ENCODE data around the gene RNF138.
"Not testable (repeated sequence)": the region's sequence is repeated elsewhere in the genome, so short reads cannot be mapped to it uniquely, and the experiment has no call there.

RNF138 gene, protein sequence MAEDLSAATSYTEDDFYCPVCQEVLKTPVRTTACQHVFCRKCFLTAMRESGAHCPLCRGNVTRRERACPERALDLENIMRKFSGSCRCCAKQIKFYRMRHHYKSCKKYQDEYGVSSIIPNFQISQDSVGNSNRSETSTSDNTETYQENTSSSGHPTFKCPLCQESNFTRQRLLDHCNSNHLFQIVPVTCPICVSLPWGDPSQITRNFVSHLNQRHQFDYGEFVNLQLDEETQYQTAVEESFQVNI

DNA sequence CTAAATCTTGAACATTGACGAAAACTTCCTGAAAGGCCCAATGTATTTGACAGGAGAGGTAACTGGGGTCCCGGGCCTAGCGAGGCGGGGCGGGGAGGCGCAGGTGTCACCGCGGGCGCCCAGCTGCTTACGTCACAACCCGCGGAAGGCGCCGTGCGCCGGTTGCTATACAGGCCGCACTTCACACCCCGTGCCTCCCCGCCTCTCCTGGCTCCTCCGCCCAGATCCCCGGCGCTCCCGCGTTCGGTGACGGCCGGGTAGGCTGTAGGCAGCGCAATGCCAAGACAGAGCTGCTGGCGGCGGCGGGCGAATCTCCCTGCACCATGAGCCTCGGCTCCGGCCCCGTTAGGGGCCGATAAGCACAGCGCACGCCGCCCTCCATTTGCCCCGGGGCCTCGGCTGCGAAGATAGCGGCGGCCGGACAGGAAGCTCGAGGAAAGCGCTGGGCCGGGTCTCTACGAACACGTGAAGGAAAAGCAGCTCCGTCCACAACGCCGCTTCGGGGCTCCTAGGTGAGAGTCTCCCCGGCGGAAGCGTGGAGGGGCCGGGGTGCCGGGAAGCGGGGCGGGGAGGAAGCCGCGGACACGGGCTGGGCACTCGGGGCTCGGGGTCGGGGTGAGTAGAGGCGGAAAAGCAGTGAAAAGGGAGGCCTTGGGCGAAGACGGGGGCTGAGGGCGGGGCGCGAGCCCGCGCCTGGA is at the start of gene RNF138:
Gene RNF138, plus strand, starts transcription at position 151 of the 698 bp plus-strand sequence. CDS start 903 bp downstream, outside the sequence.
- DNase-seq (ENCODE audit: low read depth) = peak; percentile 61

DNA sequence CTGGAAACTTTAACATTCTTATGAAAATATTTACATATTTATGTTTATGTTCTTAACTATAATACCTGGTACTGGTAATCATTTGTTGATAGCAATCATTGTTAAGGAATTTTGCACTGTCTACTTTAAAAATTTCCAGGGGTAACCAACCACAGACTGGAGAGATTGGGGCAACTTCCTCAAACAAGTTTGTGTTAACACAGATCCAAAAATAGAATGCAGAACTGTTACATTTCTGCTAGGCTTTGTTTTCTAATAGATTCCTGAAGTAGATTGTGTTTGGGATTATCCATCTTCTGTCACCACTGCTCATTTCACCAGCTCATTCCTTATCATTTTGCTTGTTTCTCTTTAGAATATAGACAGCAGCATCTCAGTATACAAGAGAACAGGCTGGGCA is 49.3 kb upstream of the RNF138 start:
- no peak for DNase-seq (ENCODE audit: low read depth)

DNA sequence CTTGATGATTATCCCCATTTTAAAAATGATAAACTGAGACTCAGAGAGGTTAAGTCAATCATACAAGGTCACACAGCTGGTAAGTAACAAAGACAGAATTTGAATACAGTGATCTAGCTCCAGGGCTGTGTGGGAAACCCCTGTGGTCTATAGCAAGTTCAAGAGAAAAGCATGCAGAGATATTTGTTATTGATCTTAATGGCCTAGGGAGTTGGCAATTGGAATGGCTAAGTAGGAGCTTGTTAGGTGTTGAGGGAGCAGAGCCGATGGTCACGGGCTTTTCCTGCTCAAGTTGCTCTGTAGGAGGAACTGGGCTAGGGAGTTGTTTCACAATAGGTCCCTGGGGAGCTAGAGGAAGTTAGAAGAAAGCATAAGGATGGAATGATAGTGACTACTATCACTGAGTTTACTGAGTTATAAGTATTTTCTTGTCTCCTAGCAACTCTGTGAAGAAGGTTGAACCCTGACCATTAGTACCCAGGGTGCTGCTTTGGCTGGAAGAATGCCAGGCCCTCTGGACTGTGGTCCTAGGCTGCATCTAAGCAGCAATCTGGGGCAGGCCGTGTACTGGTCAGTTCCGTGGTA is 43.1 kb upstream of the RNF138 start:
- DNase-seq (ENCODE audit: low read depth) = no peak

DNA sequence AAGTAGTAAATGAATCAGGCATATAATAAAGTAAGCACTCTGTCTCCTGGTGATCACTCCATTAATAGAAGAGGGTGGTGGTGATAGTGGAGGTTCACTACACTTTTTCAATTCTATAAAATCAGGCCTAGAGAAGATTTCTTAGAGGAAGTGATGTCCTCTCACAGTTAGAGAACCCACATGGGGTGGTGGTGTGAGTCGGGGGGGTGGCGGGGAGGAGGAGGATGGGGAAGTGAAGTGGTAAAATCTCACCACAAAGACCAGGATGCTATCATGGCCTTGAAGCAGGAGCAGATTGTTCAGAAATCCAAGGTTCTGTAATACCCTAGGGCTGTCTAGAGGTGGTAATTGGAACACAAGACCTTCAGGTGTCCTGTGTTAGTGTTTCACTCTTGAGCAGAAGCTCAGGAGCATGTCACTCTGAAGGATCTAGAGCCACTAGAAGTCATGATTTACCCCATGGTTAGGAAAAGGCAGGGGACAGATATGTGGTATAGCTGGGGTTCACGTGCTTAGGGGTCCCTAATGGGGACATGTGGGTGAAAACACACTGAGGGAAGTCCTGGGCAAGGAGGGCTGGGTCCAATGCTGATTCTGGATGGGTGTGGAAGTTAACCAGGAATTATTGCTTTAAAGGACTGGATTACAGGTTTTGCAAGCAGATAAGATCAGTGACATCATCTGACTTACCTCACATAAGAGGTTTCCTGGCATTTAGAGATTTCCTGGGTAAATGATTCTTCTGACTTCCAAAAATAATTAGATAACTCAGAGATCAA is 42.1 kb upstream of the RNF138 start:
- DNase-seq (ENCODE audit: low read depth) = no peak

DNA sequence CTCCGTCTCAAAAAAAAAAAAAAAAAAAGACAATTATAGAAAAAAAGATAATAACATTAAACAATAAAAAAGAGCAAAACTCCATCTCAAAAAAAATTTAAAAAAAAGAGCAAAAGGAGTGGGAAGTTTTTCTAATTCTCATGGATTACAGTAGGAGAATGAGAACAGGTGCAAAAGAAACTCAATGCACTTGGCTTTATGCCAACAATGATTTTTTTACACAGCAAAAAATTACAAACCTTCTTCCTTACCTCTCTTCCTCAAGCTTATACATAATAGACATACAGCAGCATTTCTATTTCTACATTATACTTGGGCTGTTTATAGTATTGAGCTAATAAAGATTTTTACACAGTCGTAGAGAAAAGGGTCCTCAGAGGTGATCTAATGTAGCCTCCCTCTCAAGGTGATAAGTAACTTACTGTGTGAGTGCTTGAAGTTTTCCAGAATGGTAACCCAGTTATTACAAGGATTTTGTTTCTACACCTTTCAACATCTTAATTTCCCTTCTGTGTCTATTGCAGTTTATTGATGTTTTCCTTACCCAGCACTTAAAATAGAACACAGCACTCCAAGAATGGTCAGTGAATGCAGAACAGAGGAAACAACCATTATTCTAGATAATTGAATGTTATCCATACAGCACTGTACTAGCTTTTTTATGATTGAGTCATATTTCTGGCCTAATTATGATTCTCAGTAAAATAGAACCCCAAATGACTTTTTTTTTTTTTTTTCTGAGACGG is 34.9 kb upstream of the RNF138 start:
- DNase-seq (ENCODE audit: low read depth) = no peak

DNA sequence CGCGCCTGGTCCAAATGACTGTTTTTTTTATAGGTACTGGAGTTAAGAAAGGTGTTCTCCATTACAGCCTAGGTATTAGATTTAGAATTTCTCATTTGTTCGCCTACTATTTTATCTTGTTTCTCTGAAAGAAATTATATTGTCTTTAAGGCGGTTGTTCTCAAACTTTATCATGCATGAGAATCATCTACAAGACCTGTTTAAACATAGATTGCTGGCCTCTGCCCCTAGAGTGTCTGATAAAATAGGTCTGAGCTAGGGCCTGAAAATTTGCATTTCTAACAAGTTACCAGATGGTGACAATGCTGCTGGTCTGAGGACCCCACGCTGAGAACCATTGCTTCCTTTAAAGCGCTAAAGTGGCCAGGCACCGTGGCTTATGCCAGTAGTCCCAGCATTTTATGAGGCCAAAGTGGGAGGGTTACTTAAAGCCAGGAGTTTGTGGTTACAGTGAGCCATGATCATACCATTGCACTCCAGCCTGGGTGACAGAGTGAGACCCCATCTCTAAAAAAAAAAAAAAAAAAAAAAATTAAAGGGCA is 34.0 kb upstream of the RNF138 start:
- DNase-seq (ENCODE audit: low read depth) = no peak

DNA sequence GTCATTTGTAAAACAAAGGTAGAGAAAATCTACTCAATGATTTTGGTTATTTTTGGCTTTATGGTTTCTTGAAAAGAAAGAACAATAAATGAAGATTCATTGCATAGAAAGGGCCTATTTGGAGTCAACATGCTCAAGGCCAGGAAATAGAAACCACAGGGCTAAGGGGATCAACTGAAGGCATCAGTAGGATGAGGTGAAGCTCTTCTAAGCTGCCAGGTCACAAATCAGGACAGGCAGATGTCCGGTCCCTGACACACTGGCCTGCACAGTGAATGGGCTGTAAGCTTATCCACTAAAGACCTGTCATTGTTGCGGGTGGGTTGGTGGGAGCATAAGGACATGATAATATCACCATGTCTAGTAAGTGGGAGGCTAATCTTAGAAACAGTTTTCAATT is 31.6 kb upstream of the RNF138 start:
- DNase-seq (ENCODE audit: low read depth) = no peak

DNA sequence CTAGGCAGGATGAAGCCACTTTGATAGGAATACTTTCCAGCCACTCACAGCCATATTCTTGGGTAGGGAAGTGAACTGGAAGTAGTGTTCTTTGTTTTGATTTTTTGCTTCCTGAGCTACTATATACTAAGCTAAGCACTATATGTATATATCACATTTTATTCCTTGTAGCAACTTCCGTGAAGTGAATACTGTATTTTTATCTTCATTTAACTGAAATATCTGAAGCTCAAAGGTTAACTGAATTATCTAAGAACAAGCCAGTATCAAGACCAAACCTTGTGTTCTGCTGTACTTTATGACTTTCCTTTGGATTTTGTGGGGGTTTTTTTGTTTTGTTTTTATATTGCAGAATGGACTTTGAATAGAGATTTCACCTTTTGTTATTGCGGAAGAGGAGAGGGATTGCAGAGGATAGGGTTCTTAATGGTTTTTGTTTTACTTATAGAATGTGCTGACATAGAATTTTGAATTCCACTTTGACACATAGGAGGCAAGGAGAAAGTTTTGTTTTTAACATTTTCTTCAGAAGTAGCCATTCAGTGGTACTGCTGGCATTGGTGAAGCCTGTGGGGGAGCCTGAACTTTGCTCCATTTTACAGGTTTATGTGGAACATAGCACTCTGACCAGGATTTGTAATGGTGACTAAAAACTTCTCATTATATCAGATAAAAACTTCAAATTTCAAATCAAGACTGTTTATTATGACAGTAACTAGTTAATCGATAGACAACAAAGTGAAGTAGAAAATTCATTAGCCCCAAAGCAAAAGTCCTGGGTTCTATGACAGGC is 24.1 kb upstream of the RNF138 start:
- no peak for DNase-seq (ENCODE audit: low read depth)

DNA sequence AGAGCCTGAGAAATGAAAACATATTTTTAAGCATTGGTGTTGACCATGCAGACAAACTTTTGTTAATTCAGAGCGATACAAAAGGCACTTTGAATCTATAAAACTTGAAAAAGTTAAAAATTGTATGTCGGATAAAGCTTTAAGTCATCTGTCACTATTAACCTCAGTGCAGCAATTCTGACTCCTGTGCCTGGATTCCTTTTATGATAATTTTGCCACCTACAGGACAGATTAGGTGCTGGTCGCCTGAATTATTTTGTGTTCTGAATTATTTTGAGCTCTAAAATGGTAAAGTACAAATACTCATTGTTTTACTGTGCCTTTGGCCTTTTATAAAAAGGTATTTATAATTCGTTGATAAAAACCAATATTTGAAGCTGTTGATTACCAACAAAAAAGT is 19.4 kb upstream of the RNF138 start:
- no peak for DNase-seq (ENCODE audit: low read depth)

DNA sequence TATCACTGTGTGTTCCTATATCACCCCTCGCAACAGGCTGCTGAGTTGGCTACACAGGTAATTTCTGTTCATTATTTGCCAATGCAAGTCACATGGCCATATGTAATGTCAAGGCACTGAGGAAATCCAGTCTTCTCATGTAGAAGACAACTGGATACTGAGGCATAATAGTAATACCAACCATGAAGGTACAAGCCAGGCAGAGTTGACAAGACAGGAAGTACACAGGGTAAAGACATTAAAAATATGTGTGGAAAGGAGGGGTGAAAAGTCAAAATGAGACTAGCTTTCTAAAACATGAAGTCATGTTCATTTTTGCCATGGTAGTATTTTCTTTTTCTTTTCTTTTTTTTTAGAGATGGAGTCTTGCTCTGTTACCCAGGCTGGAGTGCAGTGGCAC is 17.5 kb upstream of the RNF138 start:
- no peak for DNase-seq (ENCODE audit: low read depth)

DNA sequence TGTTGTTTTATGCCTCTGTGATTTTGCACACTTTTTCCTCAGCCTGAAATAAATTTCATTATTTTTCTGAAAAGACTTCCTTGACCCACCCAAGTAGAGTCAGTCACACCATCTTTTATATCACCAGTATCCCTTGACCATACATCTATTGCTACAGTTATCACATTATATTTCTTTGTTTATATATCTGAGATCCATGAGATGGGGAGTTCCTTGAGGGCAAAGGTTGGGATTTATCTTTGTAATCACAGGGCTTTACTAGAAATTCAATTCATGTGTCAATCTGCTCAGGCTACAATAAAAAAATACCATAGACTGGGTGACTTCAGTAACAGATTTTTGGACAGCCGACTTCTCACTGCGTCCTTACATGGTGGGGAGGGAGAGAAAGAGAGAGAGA is 12.8 kb upstream of the RNF138 start:
- no peak for DNase-seq (ENCODE audit: low read depth)

DNA sequence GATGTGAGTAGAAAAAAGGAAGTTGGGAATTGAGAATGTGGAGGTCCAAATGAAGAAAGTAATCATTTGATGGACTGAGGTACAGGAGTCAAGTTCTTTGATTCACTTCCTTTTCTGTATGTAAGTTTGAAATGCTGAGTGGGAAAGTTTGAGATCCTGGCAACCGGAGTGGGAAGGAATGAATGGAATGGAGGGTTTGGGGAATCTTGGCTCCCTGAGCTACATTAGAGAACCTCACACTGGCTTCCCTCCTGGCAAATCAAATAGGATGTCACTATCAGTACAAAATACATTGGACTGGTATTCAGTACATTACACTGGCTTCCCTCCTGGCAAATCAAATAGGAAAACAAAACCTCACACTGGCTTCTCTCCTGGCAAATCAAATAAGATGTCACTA is 9.8 kb upstream of the RNF138 start:
- no peak for DNase-seq (ENCODE audit: low read depth)

DNA sequence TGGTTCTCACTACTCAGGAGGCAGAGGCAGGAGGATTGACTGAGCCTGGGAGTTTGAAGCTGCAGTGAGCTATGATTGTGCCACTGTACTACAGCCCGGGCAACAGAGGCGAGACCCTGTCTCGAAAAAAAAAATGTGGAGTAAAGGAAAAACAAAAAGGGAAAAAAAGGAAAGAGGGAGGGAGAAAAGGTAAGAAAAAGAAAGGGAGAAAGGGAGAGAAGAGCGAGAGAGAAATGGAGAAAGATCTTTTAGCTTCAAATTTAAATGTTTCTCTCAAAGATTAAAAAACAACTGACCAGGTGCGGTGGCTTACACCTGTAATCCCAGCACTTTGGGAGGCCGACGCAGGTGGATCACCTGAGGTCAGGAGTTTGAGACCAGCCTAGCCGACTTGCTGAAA is 7.9 kb upstream of the RNF138 start:
- no peak for DNase-seq (ENCODE audit: low read depth)

DNA sequence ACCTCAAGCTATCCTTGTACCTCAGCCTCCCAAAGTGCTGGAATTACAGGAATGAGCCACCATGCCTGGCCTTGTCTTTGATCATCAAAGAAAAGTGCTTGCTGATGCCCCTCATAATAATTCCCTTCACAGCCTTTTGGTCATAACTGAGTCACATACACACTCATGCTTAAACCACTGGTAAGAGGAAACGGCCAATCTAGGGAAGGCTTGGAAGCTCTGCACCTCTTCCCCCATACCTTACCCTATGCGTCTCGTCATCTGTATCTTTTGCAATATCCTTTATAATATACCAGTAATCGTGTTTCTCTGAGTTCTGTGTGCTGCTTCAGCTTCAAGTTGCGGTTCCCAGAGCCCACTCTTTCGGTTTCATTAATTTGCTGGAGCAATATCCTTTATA is 4.8 kb upstream of the RNF138 start:
- DNase-seq (ENCODE audit: low read depth) = no peak

DNA sequence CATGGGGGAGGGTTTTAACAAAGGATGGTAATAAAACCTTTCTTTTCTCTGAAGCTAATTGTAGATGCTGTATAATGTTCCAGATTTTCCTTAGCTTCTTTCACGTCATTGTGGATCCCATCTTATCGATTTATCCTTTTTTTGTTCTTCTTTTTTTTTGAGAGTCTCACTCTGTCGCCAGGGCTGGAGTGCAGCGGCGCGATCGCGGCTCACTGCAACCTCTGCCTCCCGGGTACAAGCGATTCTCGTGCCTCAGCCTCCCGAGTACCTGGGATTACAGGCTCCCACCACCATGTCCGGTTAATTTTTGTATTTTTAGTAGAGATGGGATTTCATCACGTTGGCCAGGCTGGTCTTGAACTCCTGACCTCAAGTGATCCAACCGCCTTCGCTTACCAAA is 843 bp upstream of the RNF138 start:
- DNase-seq (ENCODE audit: low read depth) = not testable (repeated sequence)

DNA sequence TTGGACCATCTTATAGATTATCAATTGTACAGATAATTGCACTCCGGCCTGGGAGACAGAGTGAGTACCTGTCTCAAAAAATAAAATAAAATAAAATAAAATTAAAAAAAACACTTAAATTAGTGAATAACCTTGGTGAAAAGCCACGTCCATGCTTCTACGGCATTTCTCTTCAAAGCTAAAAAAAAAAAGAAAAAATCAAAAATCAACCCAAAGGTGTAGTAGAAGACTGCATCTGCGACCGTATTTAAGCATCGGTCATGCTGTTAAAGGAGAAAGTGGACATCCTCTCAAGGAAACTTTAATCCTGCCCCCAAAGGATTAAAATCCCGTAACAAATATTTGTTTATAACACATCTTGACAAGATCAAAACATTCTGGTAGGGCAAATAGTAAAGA is 350 bp upstream of the RNF138 start:
- no peak for DNase-seq (ENCODE audit: low read depth)

DNA sequence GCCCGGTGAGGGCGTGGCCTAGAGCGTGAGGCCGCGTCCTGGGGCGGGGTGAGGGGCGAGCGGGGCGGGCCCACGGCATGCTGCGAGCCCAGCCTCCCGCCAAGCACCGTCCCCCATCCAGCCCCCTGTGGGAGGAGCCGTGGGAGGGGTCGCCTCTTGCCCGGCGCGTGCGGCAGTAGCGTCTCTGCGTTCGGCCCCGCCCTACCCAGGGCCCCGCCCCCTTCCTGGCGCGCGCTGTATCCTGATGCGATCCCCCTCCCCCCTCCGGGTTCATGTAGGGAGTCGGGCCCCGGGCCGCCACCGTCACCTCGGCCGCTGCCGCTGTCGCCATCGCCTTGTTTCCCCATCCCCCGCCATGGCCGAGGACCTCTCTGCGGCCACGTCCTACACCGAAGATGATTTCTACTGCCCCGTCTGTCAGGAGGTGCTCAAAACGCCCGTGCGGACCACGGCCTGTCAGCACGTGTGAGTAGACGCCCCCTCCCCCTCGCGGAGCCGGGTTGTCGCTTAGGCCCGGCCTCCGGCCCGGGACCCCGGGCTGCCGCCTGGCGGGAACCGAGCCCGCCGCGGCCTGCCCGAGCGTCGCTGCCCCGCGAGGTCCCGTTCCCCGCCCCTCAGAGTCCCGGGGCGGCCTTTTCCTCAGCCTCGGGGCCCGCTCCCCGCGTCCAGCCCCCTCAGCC is 888 bp downstream of the RNF138 start:
- DNase-seq (ENCODE audit: low read depth) = peak; percentile 71

DNA sequence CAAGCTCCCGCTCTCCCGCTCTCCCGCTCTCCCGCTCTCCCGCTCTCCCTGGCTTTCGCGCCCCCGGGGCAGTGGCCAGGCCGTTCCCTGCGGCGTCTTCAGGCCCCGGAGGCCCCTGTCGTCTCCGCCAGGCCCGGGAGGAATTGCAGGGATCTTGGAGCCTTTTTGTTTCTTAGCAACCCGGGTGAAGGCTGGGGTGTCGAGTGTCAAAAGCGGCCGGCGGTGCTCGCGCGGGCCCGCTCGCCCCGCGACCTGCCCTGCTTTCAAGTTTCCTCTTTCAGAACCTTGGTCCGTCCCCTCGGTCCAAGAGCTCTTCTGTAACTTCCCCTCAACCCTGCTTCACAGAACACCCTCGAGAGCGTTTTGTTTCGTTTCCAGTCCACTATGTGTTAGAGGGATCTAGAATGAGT is 1.4 kb downstream of the RNF138 start:
- DNase-seq (ENCODE audit: low read depth) = peak; percentile 9

DNA sequence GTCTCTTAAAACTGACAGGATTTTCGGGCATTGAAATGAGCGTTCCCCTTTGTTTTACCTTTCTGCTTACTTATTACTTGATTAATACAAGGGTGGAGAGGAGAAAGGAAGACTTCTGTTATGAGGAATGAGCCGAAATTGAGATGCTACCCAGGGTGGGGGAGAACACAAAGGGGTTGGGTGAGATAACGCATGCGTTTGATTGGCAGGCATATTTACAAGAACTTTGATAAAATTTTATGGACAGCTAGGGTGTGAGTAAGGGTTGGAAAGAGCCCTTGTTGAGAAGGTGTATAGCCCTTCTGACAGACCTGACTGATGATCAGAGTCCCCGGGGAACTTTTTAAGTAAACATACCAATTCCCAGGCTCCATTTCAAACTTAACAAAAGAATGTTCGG is 1.8 kb downstream of the RNF138 start:
- no peak for DNase-seq (ENCODE audit: low read depth)

DNA sequence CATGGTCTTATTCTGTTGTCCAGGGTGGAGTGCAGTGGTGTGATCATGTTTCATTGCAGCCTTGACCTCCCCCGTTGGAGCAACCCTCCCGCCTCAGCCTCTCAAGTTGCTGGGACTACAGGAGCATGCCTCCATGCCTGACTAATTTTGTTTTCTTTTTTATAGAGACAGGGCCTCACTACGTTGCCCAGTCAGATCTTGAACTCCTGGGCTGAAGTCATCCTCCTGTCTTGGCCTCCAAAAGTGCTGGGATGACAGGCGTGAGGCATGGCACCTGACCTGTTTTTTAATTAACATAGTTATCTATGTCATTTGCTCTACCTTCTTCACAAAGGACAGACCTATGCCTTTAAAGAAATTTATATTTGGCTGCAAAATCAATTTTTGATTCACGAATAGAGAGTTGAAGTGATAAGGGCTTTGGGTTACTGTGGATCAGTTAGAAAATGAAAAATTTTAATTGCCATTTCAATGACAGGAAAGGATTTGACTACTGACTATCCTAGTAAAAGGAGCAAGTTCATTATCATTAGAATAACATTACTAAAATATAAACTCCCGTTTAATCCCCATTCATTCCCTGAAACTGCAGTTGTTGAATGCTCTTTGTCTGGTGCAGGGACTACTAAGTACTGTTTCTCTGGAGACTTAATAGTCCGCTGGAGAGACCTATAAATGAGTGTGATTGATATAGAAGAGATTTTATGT is 3.7 kb downstream of the RNF138 start:
- DNase-seq (ENCODE audit: low read depth) = no peak

All from HS-27A (cell line).